SK-N-SH (cell line): ENCODE results near the gene GPR158.

Source experiments
- CHD2 ChIP-seq: fragments of 150-350 bp; IDR thresholded peaks from 2 replicates; pipeline ENCODE4 v1.6.1; 2018; ENCODE audit warnings: low read length; ENCODE audit not compliant: partially characterized antibody
- EP300 ChIP-seq, 2 experiments: IDR thresholded peaks; 2 replicates each; pipeline versions ENCODE4 v1.4.0 to v1.6.1; 2012; ENCODE audit warnings: borderline replicate concordance in 1 of 2, low read depth in 1 of 2, low read length in 1 of 2
- EZH2phosphoT487 ChIP-seq: fragments of 200-600 bp; sonication (generic); IDR thresholded peaks from 2 replicates; pipeline ENCODE4 v1.6.1; 2017; ENCODE audit warnings: low read depth, mixed run types, mild to moderate bottlenecking, antibody characterized with exemption, moderate library complexity, borderline replicate concordance
- JUND ChIP-seq: IDR thresholded peaks from 2 replicates; pipeline ENCODE4 v1.4.0; 2012
- NFIC ChIP-seq: IDR thresholded peaks from 2 replicates; pipeline ENCODE4 v1.4.0; 2012; ENCODE audit warnings: borderline replicate concordance
- NRF1 ChIP-seq: IDR thresholded peaks from 2 replicates; pipeline ENCODE4 v1.6.1; 2012; ENCODE audit warnings: low read depth, mild to moderate bottlenecking, low read length
- POLR2AphosphoS5 ChIP-seq: IDR thresholded peaks from 2 replicates; pipeline ENCODE4 v1.6.1; 2012; ENCODE audit warnings: low read depth, low read length
- RAD21 ChIP-seq: IDR thresholded peaks from 2 replicates; pipeline ENCODE4 v1.6.1; 2012; ENCODE audit warnings: mild to moderate bottlenecking, low read length
- TAF1 ChIP-seq: IDR thresholded peaks from 2 replicates; pipeline ENCODE4 v1.6.1; 2012; ENCODE audit warnings: low read depth, mild to moderate bottlenecking, low read length, moderate library complexity, borderline replicate concordance
- TF ChIP-seq, protein P1 (sequence below): fragments of 200-600 bp; sonication (generic); IDR thresholded peaks from 2 replicates; pipeline ENCODE4 v1.6.1; 2017; ENCODE audit warnings: antibody characterized with exemption, mild to moderate bottlenecking, moderate library complexity
- TF ChIP-seq, protein P2 (sequence below): fragments of 150-350 bp; IDR thresholded peaks from 2 replicates; pipeline ENCODE4 v1.6.1; 2017; ENCODE audit warnings: antibody characterized with exemption, low read length, low read depth, borderline replicate concordance
- TF ChIP-seq, protein P3 (sequence below): IDR thresholded peaks from 2 replicates; pipeline ENCODE4 v1.6.1; 2012; ENCODE audit warnings: mild to moderate bottlenecking, low read depth, low read length, moderate library complexity

DNA sequence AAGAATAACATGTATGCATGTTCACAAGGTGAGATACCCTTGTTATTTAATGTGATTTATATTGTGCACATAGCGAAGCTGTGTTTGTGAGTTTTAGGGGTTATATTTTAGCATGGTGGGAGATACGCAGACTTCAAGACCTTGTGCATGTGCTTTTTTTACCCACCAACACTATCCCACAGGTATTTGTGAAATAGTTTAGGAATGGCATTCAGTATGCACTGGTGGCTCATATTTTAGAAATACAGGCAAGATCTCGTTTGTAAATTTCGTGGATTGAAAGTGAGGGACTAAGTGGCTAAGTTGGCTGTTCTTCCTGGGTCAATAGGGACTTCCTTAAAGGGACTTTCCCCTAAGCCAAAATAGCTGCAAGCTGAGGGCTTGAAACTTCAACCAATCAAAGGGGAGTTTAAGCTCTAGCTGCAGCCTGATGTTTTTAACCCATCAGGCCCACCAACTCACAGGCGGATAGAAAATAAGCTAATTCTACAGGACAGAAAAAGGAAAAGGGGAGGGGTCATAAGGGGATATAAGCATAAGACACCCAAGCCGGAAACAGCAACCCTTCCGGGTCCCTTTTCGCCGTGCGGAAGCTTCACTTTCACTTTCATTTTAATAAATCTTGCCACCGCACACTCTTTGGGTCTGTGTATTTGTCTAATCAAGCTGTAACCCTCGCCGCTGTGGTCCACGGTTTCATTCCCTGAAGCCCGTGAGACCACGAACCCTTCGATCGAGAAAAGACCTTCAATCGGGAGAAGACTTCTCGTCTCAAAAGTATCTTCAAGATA is 291.0 kb downstream of the GPR158 start:
- TF ChIP-seq EZH2phosphoT487 (no peak), CHD2 (no peak), POLR2AphosphoS5 (no peak), EP300 (IDR thresholded peaks at IDR 0.05; ENCODE audit: borderline replicate concordance in 1 of 2, low read depth in 1 of 2, low read length in 1 of 2) (no peak), RAD21 (no peak), JUND (no peak), NRF1 (no peak), TAF1 (no peak), NFIC (no peak)
- TF ChIP-seq, protein P1, sequence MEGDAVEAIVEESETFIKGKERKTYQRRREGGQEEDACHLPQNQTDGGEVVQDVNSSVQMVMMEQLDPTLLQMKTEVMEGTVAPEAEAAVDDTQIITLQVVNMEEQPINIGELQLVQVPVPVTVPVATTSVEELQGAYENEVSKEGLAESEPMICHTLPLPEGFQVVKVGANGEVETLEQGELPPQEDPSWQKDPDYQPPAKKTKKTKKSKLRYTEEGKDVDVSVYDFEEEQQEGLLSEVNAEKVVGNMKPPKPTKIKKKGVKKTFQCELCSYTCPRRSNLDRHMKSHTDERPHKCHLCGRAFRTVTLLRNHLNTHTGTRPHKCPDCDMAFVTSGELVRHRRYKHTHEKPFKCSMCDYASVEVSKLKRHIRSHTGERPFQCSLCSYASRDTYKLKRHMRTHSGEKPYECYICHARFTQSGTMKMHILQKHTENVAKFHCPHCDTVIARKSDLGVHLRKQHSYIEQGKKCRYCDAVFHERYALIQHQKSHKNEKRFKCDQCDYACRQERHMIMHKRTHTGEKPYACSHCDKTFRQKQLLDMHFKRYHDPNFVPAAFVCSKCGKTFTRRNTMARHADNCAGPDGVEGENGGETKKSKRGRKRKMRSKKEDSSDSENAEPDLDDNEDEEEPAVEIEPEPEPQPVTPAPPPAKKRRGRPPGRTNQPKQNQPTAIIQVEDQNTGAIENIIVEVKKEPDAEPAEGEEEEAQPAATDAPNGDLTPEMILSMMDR = no peak
- TF ChIP-seq, protein P2, sequence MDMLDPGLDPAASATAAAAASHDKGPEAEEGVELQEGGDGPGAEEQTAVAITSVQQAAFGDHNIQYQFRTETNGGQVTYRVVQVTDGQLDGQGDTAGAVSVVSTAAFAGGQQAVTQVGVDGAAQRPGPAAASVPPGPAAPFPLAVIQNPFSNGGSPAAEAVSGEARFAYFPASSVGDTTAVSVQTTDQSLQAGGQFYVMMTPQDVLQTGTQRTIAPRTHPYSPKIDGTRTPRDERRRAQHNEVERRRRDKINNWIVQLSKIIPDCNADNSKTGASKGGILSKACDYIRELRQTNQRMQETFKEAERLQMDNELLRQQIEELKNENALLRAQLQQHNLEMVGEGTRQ = no peak
- TF ChIP-seq, protein P3, sequence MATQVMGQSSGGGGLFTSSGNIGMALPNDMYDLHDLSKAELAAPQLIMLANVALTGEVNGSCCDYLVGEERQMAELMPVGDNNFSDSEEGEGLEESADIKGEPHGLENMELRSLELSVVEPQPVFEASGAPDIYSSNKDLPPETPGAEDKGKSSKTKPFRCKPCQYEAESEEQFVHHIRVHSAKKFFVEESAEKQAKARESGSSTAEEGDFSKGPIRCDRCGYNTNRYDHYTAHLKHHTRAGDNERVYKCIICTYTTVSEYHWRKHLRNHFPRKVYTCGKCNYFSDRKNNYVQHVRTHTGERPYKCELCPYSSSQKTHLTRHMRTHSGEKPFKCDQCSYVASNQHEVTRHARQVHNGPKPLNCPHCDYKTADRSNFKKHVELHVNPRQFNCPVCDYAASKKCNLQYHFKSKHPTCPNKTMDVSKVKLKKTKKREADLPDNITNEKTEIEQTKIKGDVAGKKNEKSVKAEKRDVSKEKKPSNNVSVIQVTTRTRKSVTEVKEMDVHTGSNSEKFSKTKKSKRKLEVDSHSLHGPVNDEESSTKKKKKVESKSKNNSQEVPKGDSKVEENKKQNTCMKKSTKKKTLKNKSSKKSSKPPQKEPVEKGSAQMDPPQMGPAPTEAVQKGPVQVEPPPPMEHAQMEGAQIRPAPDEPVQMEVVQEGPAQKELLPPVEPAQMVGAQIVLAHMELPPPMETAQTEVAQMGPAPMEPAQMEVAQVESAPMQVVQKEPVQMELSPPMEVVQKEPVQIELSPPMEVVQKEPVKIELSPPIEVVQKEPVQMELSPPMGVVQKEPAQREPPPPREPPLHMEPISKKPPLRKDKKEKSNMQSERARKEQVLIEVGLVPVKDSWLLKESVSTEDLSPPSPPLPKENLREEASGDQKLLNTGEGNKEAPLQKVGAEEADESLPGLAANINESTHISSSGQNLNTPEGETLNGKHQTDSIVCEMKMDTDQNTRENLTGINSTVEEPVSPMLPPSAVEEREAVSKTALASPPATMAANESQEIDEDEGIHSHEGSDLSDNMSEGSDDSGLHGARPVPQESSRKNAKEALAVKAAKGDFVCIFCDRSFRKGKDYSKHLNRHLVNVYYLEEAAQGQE = no peak
